HL-60 (cell line): ENCODE data around the gene AKR1C3.
"Not testable (repeated sequence)": the region's sequence is repeated elsewhere in the genome, so short reads cannot be mapped to it uniquely, and the experiment has no call there.

Experiments
- DNase-seq, 2 experiments: peaks; one replicate each; pipeline ENCODE4 v3.0.0-alpha.2; 2010 to 2020; ENCODE audit warnings: low read depth in 1 of 2, low spot score in 1 of 2
- H3K27ac ChIP-seq: fragments of 250-450 bp; sonication (Bioruptor Pico); replicated peaks from 2 replicates; pipeline ENCODE4 v1.5.1; 2020; ENCODE audit warnings: mild to moderate bottlenecking, moderate library complexity
- H3K27me3 ChIP-seq: fragments of 250-450 bp; sonication (Bioruptor Pico); 2 replicates; pipeline ENCODE4 v1.5.1; 2021; ENCODE audit warnings: mild to moderate bottlenecking, moderate library complexity; ENCODE audit not compliant: insufficient read depth, poor library complexity, severe bottlenecking
- H3K4me3 ChIP-seq: replicated peaks from 2 replicates; pipeline ENCODE4 v1.5.1; 2011; ENCODE audit warnings: mild to moderate bottlenecking, control low read depth, low read length; ENCODE audit not compliant: insufficient read depth
- GABPA ChIP-seq: IDR thresholded peaks from 2 replicates; pipeline ENCODE4 v1.6.1; 2012; ENCODE audit warnings: low read depth
- POLR2AphosphoS5 ChIP-seq: IDR thresholded peaks from 2 replicates; pipeline ENCODE4 v1.6.1; 2012; ENCODE audit warnings: low read depth
- SPI1 ChIP-seq: IDR thresholded peaks from 2 replicates; pipeline ENCODE4 v1.6.1; 2012; ENCODE audit warnings: low read depth, mild to moderate bottlenecking, borderline replicate concordance
- TF ChIP-seq, protein P1 (sequence below): IDR thresholded peaks from one replicate; pipeline ENCODE4 v1.5.1; 2011; ENCODE audit warnings: low read length, control low read depth, inconsistent platforms; ENCODE audit not compliant: insufficient read depth
- TF ChIP-seq, protein P2 (sequence below): IDR thresholded peaks from 2 replicates; pipeline ENCODE4 v1.6.1; 2012; ENCODE audit warnings: low read depth; ENCODE audit not compliant: insufficient replicate concordance

Gene AKR1C3

GRCh38 chr10:5125315-5126044 lies 31.3 kb downstream of the AKR1C3 start:
- no peak overlapping the region for H3K27ac ChIP-seq
- TF ChIP-seq SPI1, result no peak
- TF ChIP-seq, protein P1, sequence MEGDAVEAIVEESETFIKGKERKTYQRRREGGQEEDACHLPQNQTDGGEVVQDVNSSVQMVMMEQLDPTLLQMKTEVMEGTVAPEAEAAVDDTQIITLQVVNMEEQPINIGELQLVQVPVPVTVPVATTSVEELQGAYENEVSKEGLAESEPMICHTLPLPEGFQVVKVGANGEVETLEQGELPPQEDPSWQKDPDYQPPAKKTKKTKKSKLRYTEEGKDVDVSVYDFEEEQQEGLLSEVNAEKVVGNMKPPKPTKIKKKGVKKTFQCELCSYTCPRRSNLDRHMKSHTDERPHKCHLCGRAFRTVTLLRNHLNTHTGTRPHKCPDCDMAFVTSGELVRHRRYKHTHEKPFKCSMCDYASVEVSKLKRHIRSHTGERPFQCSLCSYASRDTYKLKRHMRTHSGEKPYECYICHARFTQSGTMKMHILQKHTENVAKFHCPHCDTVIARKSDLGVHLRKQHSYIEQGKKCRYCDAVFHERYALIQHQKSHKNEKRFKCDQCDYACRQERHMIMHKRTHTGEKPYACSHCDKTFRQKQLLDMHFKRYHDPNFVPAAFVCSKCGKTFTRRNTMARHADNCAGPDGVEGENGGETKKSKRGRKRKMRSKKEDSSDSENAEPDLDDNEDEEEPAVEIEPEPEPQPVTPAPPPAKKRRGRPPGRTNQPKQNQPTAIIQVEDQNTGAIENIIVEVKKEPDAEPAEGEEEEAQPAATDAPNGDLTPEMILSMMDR, result no peak
- no peak for TF ChIP-seq POLR2AphosphoS5
- TF ChIP-seq, protein P2, sequence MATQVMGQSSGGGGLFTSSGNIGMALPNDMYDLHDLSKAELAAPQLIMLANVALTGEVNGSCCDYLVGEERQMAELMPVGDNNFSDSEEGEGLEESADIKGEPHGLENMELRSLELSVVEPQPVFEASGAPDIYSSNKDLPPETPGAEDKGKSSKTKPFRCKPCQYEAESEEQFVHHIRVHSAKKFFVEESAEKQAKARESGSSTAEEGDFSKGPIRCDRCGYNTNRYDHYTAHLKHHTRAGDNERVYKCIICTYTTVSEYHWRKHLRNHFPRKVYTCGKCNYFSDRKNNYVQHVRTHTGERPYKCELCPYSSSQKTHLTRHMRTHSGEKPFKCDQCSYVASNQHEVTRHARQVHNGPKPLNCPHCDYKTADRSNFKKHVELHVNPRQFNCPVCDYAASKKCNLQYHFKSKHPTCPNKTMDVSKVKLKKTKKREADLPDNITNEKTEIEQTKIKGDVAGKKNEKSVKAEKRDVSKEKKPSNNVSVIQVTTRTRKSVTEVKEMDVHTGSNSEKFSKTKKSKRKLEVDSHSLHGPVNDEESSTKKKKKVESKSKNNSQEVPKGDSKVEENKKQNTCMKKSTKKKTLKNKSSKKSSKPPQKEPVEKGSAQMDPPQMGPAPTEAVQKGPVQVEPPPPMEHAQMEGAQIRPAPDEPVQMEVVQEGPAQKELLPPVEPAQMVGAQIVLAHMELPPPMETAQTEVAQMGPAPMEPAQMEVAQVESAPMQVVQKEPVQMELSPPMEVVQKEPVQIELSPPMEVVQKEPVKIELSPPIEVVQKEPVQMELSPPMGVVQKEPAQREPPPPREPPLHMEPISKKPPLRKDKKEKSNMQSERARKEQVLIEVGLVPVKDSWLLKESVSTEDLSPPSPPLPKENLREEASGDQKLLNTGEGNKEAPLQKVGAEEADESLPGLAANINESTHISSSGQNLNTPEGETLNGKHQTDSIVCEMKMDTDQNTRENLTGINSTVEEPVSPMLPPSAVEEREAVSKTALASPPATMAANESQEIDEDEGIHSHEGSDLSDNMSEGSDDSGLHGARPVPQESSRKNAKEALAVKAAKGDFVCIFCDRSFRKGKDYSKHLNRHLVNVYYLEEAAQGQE, result no peak
- TF ChIP-seq GABPA, result no peak
- no peak overlapping the region for H3K4me3 ChIP-seq
- no peaks in the 10 kb centered on the region for H3K27me3 ChIP-seq
- no peak for DNase-seq

DNA sequence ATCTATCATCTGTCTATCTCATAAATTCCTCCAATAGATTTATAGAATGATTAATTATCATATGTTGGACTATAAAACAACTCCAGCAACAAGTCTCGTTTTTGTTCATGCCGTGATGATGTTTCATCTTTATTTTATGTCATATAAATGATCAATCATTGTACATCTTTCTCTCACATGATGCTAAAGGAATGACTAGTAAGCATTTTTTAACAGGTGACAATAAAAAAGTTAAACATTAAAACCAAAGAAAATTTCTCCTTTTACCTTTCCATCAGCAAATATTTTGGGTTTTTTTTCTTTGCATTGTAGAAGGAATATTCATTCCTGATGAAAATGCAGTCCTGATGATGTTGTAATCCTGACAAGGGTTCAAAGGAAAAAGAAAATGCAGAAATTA lies 41.4 kb downstream of the AKR1C3 start:
- DNase-seq, result no peak
- no peaks in the 10 kb centered on the region for H3K27me3 ChIP-seq
- no peak overlapping the region for H3K4me3 ChIP-seq
- TF ChIP-seq POLR2AphosphoS5, result no peak
- TF ChIP-seq SPI1, result no peak
- TF ChIP-seq, protein P1, result no peak
- TF ChIP-seq, protein P2, result no peak
- no peak for TF ChIP-seq GABPA
- H3K27ac ChIP-seq, result no peak overlapping the region

GRCh38 chr10:5136468-5137087 lies 42.4 kb downstream of the AKR1C3 start:
- TF ChIP-seq POLR2AphosphoS5 (no peak), GABPA (no peak), SPI1 (no peak)
- TF ChIP-seq, protein P1, result no peak
- TF ChIP-seq, protein P2, result no peak

DNA sequence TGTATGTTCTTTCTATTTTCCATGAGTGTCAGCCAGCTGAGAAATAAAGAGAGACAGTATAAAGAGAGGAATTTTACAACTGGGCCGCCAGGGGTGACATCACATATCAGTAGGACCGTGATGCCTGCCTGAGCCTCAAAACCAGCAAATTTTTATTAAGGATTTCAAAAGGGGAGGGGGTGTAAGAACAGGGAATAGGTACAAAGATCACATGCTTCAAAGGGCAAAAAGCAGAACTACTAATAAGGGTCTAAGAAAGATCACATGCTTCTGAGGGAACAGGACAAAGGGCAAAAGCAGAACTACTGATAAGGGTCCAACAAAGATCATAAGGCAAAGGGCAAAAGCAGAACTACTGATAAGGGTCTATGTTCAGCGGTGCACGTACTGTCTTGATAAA lies 43.5 kb downstream of the AKR1C3 start:
- not testable (repeated sequence) for DNase-seq, H3K27me3 ChIP-seq, H3K27ac ChIP-seq, H3K4me3 ChIP-seq

More at GRCh38 chr10:5136468-5137087, 42.4 kb downstream of the AKR1C3 start:
- Histone ChIP-seq H3K27me3 (no peaks in the 10 kb centered on the region), H3K27ac (no peak overlapping the region), H3K4me3 (no peak overlapping the region)
- DNase-seq, result no peak
